COLO668 (cell line): Measurements from ENCODE around the gene PRKCE.

ENCODE experiments used
- DNase-seq: peaks from one replicate; lab custom pipeline; 2025; ENCODE audit not compliant: unreplicated experiment; lab: John Stamatoyannopoulos, UW

Gene PRKCE

GRCh38 chr2:46029332-46029811, 377.9 kb downstream of the PRKCE start:
- no peak for DNase-seq

DNA sequence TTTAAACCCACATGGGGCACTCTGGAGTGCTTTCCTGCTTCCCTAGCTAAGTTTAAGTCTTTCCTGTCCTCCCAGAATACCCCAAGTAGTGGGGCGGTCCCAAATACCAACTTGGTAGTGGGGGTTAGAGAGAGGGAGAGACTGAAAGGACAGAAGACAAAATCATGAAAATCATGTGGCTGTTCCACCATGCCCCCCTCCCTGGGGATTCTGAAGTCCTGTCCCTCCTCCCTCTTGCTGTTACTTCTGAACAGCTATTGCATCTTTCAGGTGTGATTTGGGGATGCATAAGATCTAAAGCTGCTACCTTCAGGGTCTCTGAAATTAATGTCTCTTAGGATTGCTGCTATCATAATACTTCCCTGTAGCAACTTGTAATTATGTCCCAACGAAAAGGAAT, 378.9 kb downstream of the PRKCE start:
- no peak for DNase-seq

DNA sequence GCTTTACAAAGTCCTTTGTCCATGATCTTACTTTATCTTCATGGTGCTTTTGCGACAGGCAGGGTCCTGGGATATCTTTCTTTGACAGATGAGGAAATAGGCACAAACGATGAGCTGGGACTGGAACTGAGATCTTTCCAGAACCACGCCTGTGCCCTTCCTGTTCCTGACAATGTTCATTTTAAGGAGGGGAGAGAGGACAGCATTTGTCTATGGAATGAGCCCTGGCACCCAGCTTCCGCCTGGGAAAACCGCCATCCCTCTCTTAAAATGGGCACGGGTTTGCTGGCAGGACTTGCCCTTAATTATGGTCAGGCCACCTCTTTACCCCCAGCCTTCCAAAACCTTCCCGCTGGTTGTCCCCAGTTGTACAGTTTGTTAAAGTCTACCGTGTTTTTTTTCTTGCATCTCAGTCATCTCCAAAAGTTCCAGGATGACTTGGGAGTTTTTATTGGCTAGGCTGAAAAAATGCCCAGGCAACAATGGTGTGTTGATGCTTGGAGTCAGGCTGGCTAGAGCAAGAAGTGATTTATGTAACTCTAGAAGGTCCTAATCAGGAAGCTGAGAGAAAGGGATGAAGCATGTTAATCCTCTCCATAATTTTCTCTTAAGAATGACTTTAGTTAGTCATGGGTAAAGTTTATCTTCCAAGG, 380.8 kb downstream of the PRKCE start:
- no peak for DNase-seq

GRCh38 chr2:46032996-46033395, 381.5 kb downstream of the PRKCE start:
- DNase-seq = no peak

DNA sequence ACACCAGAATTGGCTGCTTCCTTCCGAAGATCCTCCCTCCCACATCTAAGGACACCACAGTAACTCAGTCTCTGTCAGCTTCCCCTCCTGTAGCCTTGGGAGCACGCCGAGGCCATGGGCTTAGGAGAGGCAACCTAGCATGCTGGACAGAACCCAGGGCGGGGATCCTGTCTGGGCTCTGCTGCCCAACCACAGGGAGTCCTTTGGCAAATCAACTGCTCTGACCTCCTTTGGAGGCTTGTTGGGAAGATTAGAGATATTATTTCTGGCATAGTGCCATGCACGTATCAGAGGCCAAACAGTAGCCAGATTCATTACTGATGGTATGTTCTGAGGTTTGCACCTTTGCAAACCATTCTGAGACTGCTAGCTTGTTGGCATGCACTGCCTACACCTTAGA, 383.1 kb downstream of the PRKCE start:
- no peak for DNase-seq

GRCh38 chr2:46036929-46037328, 385.5 kb downstream of the PRKCE start:
- DNase-seq = no peak

DNA sequence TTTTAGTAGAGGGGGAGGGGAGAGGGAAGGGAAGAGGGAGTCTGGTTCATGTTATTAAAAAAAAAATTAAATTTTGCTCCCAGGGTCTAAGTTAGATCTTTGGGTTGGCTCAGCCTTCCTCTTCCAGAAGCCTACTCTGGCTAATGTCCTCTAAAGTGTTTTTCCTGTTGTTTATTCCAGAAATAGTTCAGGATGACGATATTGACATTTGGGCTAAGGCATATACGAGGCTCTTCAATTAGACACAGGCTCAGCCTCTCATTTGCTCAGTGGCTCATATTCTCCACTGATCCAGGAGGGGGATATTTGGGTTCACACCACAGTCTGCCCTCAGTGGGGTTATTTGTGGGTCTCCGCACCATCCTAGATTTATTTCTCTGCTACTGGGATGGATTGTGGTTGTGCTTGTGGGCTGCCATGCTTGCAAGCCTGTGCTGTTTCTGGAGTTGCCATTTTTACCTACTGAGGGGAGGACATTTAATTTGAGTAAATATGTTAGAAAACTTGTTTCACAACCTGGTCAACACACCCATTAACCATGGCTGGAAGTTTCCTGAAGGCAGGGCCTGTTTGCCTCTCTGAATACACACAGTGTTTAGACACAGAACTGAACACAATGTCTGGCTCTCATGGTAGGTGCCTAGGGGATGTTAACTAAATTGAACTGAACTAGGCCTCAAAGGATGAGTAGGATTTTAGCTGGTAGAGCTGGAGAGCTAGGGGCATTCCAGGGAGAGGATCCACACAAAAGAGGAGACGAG, 388.2 kb downstream of the PRKCE start:
- no peak for DNase-seq

DNA sequence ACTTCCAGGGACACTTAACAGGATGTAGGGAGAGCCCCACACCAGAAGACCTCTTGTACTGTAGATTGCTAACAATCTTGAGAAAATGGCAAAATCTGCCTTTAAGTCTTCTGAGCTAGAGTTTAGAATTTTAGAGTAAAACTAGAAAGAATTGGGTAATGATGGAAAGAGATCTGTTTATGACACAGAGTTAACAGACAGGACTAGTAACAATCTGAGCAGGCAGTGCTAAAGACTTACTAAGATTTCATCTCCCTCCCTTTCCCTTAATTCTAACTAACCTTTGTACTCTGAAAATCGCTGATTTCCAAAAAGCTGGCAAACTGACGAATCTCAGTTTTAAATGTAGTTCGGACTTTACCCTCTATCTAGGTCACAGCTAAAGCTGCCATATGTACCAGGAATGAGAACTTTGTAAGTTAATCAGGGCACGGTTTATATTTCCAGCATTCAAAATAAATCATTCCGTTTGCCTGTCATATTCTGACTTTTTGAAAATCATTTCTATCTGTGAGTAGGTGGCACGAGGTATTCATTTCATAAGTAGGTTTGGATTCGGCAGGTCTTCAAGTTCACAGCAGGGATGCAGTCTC, 389.2 kb downstream of the PRKCE start:
- DNase-seq = no peak

DNA sequence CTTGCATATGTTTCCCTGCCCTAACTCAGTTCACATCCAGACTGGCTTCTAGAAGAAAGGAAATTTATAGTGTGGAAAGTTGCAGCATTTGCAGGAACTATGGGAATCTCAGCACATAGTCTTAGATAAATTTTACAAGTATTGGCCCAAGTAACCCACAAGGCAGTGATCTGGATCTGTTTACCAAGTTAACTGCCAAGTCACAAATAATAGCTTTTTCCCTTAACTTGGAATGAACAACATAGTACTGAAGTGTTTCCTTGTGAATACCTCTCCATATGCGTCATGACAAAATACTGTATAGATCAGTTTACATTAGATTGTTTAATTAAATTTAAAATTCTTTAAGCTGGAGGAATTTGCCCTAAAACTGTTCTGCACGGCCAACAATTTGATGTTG, 390.0 kb downstream of the PRKCE start:
- no peak for DNase-seq

GRCh38 chr2:46042207-46042637, 390.7 kb downstream of the PRKCE start:
- no peak for DNase-seq

DNA sequence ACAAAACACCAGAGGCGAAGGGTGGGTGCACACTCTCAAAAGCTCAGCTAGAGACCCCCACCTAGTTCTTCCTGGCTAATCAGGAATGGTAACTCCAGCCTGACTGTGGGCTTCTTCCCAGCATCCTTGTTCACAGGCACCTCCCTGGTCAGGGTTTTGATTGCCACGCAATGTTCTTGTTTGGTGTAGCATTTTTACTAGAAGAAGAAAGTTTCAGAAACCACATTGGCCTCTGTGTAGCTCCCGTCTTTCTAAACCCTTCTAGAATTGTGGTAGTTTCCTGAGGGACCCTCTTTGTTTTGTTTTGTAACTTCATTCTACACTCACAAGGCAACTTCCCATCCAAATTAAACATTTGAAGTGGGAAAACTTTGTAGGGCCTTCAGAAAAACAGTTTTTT, 391.2 kb downstream of the PRKCE start:
- no peak for DNase-seq

DNA sequence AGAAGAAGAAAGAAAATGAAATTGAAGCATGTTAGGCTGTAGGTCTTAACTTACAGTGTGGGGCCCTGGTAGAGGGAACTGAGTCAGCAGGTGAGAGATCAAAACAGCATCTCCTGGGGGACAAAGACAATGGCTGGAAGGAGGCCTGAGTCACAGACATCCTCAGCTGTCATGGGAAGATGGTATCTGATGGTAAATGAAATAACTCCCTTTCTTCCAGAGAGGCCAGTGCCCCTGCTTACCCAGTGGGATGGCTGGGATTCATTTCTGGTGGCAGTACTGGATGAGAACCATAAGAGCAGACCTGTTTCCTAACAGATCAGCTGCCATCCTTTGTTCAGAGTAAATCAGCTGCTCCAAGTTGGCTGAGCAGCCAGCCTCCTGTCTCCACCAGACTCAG, 394.4 kb downstream of the PRKCE start:
- no peak for DNase-seq

DNA sequence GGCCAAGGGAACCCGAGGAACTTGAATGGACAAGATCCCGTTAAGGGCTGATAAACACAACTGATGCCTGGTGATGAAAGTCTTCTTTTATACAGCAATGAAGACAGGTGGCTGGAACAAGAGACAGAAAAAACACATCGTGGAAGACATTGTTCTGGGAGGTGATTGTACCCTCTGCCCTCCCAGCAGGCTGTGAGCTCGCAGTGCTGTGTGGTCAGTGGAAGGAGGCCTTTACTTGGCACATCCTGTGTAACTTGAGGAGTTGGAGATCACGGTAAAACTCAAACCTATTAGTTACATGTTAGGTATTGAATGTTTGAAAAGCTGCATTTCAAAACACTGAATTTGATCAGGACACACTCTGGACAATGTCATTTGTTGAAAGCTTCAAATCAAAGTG, 395.8 kb downstream of the PRKCE start:
- DNase-seq = no peak

DNA sequence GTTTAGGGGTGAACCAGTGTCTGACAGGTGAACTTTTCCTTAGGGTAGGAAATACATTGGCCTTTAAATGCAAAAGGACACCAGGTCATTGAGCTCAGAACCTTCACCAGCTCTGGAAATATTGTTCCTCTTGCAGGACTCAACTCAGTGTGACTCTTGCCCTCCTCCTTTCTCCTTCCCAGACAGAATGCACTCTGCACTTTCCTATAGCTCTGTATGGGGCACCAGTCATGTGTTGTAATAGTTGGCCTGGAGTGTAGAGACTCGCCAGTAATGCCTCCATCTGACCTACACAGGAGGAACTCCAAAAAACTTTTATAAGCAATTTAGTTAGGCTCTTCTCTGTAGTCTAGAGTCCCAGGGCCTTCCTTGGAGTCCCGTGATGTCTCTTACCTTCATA, 397.2 kb downstream of the PRKCE start:
- DNase-seq = no peak

GRCh38 chr2:46050027-46050426, 398.6 kb downstream of the PRKCE start:
- DNase-seq = no peak

DNA sequence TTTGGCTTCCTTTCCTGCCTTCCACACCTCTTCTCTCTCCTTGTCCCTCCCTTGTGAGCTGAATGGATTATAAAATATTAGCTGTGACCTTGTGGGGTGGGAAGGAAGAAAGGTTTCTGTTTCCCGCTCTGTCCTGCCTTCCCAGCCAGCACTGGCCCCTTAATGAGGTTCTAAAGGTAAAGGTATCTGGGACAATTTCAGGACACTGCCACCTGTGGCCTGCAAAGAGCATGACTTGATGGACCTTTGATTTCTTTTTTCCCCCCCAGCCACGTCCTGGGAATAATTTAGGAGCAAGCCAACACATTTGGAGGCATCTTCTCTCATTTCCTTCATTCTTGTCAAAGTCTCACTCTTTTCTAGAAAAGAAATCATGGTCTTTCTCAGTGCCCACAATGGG, 399.0 kb downstream of the PRKCE start:
- no peak for DNase-seq

DNA sequence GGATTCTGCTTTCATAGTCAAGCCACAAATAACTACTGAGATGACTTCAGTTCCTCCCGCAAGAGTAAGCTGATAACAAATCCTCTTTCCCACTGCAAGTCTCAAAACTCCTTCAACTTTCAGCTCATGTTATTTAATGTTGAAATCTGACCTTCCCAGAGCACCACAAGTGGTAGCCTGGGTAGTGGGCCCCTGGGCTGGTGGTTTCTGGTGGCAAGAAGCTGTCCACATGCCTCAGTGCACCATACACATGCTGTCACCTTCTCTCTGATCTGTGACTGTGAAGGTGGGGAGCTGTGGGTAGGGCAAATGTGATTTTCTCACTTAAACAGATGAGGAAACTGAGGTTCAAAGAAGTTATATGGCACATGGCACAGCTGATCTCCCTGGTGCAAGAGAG, 399.6 kb downstream of the PRKCE start:
- DNase-seq = no peak

DNA sequence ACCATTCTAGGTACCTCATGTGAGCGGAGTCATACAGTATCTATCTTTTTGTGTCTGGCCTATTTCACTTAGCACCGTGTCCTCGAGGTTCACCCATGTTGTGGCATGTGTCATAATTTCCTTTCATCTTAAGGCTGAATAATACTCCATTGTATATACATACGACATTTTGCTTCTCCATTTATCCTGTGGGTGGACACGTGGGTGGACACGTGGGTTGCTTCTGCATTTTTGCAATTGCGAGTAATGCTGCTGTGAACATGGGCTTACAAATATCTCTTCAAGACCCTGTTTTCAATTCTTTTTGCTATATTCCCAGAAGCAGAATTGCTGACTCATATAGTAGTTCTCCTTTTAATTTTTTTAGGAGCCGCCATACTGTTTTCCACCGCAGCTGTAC, 402.1 kb downstream of the PRKCE start:
- DNase-seq = no peak

GRCh38 chr2:46056541-46056940, 405.1 kb downstream of the PRKCE start:
- DNase-seq = no peak

DNA sequence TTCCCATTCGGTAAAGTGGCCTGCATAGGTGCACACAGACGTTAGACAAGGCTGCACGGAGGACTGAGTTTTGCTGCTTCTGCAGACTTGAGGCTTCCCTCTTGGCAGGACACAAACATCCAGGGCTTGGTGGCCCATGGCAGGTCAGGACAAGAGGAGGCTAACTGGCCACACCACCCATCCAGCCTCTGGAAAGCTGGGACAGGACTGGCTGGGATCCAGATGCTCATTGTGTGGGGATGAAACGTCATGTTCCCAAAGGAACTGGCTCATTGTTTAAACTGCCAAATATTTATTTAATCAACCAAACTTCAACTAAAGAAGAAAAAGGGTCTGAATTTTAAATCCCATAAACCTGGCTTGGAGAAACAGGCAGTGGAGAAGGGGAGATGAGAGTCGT, 406.7 kb downstream of the PRKCE start:
- no peak for DNase-seq

DNA sequence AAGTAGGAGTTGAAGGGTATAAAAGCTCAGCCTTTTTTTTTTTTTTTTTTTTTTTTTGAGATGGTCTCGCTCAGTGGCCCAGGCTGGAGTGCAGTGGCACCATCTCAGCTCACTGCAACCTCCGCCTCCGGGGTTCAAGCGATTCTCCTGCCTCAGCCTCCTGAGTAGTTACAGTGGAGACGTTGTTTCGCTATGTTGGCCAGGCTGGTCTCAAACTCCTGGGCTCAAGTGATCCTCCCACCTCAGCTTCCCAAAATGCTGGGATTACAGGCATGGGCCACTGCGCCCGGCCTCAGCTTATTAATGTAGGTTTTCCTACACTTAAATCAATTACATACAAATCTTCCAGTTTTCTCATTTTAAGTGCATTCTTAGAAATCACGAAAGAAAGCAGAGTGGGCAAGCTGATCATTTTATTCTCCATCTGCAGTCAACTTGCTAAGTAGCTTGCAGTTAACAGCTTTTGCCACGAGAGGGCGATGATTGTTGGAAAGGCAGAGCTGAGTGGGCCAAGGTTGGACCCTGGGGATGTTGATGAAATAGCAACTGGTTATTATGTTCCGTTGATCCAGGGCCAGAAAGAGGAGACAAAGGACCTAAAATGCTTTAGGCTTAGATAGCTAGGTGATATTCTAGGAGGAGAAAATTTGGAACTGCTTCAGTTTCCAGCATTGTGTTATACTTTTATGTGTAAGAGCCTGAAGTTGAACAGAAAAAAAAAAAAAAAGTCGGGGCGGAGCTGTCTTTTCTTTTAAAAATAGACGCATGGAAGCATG, 411.4 kb downstream of the PRKCE start:
- DNase-seq = peak; percentile 70

DNA sequence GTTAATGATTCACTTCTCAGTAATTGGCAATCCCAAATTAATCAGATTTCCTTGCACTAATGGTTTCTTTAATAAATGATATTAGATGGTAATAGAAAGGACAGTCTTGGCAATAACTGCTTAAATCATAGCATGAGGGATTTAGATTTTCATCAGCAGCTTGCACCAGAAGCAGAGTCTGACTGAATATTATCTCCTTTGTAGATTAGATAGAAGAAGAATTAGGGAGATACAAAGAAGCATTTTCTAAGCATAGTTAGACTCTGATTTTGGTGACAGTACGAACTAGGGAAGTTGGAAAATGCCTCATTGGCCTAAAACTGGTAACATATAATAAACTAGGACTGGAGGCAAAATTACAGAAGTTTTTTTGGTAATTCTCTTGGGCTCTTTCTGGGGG, 412.9 kb downstream of the PRKCE start:
- DNase-seq = no peak
